ENCODE data around the gene COL1A2.

The COL1A2 gene

DNA sequence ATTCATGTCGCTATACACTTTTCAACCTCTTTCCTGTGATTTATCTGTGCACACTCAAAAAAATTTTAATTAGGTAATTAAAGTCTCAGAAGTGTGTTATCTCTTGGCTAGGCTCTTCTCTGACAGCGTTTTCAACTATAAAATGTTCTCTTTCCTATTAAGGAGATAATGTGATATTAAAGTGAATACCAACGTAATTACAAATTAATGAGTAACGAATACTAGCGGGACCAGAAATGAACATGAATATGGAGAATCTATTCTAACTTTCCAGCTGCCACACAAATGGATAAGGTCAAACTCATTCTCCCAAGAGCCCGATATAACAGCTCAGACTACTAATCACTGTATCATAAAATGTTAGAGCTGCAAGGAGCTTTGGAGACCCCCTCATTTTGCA, 12.0 kb downstream of the COL1A2 start:
- H3K4me1 ChIP-seq (ENCODE audit: control insufficient read depth, insufficient read depth, low read length, poor library complexity, severe bottlenecking) = no peaks in the 10 kb centered on the region
- H3K36me3 ChIP-seq (ENCODE audit: control insufficient read depth, insufficient read depth, low read length) = peaks cover 91% of the 10 kb centered on the region
- no peak overlapping the region for H3K27ac ChIP-seq (ENCODE audit: low read depth, low read length, severe bottlenecking)
- 95% methylated on average over 3 of the region's 6 CpGs; no CpG with 5 or more reads in 1 of the 2 experiments for WGBS, 2 experiments (ENCODE audit: insufficient coverage in 2 of 2)
- H3K9me3 ChIP-seq (ENCODE audit: control insufficient read depth, low read length) = no peaks in the 10 kb centered on the region
- H3K4me3 ChIP-seq (ENCODE audit: extremely low read depth, insufficient read depth, low read length, poor library complexity, severe bottlenecking) = no peak overlapping the region

DNA sequence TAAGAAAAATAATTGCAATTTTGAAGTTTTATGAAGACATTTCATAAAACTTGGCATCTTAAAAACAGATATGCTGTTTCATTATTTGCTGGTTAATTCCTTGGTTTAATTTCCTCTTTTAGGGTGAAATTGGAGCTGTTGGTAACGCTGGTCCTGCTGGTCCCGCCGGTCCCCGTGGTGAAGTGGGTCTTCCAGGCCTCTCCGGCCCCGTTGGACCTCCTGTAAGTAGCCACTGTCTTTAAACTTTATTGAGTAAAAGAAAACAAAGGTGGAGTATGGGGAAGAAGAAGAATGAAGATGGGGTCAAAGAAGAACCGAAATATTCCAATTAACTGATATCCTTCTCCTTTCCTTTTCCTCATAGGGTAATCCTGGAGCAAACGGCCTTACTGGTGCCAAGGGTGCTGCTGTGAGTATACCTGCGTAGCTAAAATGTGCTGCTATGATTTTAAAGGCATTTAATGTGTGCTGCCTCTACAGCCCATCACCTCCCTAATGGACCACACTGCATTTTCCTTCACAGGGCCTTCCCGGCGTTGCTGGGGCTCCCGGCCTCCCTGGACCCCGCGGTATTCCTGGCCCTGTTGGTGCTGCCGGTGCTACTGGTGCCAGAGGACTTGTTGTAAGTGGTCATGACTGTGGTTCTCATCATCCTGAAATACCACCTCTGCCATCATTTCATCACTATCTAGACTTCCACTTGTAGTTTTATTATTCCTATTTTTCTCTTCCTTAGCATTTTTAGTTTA, 14.7 kb downstream of the COL1A2 start:
- H3K36me3 ChIP-seq (ENCODE audit: control insufficient read depth, insufficient read depth, low read length) = peaks cover 96% of the 10 kb centered on the region
- no peak overlapping the region for H3K27ac ChIP-seq (ENCODE audit: low read depth, low read length, severe bottlenecking)
- 100% methylated on average over 3 to 5 of the region's 15 CpGs for WGBS, 2 experiments (ENCODE audit: insufficient coverage in 2 of 2)
- no peaks in the 10 kb centered on the region for H3K9me3 ChIP-seq (ENCODE audit: control insufficient read depth, low read length)
- H3K4me3 ChIP-seq (ENCODE audit: extremely low read depth, insufficient read depth, low read length, poor library complexity, severe bottlenecking) = no peak overlapping the region
- no peaks in the 10 kb centered on the region for H3K4me1 ChIP-seq (ENCODE audit: control insufficient read depth, insufficient read depth, low read length, poor library complexity, severe bottlenecking)

DNA sequence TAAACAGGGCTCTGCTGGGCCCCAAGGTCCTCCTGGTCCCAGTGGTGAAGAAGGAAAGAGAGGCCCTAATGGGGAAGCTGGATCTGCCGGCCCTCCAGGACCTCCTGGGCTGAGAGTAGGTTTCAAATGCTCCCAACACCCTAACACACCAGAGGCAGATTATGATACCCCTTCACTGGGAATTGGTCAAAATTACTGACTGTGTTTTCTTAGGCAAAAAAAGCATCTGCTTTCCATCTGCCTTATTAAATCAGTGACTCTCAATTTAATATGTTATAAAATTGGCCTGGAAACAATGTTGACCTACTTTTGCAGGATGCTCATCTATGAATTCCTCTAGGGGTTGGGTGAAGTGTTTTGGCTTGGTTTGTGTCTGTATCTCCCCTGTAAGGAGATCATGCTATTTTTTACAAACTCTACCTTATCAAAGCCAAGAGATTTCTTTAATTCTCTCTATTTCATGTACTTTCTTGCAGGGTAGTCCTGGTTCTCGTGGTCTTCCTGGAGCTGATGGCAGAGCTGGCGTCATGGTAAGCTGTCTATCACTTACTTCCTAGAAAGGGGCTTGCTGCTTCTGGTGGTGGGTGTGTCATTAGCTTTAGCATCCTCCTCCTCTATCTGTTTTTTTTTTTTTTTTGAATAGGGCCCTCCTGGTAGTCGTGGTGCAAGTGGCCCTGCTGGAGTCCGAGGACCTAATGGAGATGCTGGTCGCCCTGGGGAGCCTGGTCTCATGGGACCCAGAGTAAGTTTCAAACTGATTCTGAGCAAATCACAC, 15.9 kb downstream of the COL1A2 start:
- no peaks in the 10 kb centered on the region for H3K9me3 ChIP-seq (ENCODE audit: control insufficient read depth, low read length)
- WGBS, 2 experiments (ENCODE audit: insufficient coverage in 2 of 2) = 100% methylated on average over 1 of the region's 6 CpGs; no CpG with 5 or more reads in 1 of the 2 experiments

DNA sequence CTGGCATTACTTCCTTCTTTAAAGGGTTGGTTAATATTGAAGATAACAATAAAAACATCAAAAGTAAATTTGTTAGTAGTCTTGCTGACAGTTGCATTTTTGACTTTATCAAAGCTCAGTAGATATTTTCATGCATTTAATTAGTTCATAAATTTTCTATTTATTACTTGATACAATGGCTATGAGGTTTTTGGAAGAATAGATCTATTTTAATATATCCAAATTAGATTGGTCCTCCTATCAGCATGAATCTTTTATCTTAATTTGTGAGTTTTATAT, 16.4 kb downstream of the COL1A2 start:
- H3K4me1 ChIP-seq (ENCODE audit: control insufficient read depth, insufficient read depth, low read length, poor library complexity, severe bottlenecking) = no peaks in the 10 kb centered on the region
- no peaks in the 10 kb centered on the region for H3K9me3 ChIP-seq (ENCODE audit: control insufficient read depth, low read length)
- H3K27ac ChIP-seq (ENCODE audit: low read depth, low read length, severe bottlenecking) = no peak overlapping the region
- peaks cover 88% of the 10 kb centered on the region for H3K36me3 ChIP-seq (ENCODE audit: control insufficient read depth, insufficient read depth, low read length)
- H3K4me3 ChIP-seq (ENCODE audit: extremely low read depth, insufficient read depth, low read length, poor library complexity, severe bottlenecking) = no peak overlapping the region

More for the DNA sequence above, 15.9 kb downstream of the COL1A2 start:
- Histone ChIP-seq H3K4me1 (ENCODE audit: control insufficient read depth, insufficient read depth, low read length, poor library complexity, severe bottlenecking) (no peaks in the 10 kb centered on the region), H3K27ac (ENCODE audit: low read depth, low read length, severe bottlenecking) (no peak overlapping the region), H3K36me3 (ENCODE audit: control insufficient read depth, insufficient read depth, low read length) (peaks cover 91% of the 10 kb centered on the region), H3K4me3 (ENCODE audit: extremely low read depth, insufficient read depth, low read length, poor library complexity, severe bottlenecking) (no peak overlapping the region)

DNA sequence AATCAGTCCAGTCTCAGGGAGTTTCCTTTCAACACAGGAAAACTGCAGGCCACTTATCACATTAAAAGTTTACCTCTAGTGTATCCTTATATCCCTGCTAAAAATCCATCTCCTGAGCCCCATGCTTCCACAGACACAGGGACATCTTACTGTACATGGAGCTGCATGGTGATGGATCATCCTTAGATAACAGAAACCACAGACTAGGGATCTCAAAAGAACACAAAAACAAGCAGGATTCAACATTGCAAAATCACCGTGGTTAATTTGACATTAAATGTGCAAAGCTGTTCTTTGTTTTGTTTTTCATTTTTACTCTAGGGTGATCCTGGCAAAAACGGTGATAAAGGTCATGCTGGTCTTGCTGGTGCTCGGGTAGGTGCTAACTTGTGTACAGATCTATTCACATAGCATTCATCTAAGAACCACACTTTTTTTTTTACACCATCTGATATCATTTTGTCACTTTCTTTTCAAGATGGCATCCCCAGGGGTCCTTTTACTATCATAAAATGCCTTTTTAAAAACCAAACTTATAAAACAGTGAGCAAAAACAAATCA, 18.1 kb downstream of the COL1A2 start:
- 88% methylated on average over 3 of the region's 3 CpGs; no CpG with 5 or more reads in 1 of the 2 experiments for WGBS, 2 experiments (ENCODE audit: insufficient coverage in 2 of 2)
- peaks cover 88% of the 10 kb centered on the region for H3K36me3 ChIP-seq (ENCODE audit: control insufficient read depth, insufficient read depth, low read length)
- H3K4me1 ChIP-seq (ENCODE audit: control insufficient read depth, insufficient read depth, low read length, poor library complexity, severe bottlenecking) = no peaks in the 10 kb centered on the region
- H3K27ac ChIP-seq (ENCODE audit: low read depth, low read length, severe bottlenecking) = no peak overlapping the region
- H3K4me3 ChIP-seq (ENCODE audit: extremely low read depth, insufficient read depth, low read length, poor library complexity, severe bottlenecking) = no peak overlapping the region
- no peaks in the 10 kb centered on the region for H3K9me3 ChIP-seq (ENCODE audit: control insufficient read depth, low read length)

DNA sequence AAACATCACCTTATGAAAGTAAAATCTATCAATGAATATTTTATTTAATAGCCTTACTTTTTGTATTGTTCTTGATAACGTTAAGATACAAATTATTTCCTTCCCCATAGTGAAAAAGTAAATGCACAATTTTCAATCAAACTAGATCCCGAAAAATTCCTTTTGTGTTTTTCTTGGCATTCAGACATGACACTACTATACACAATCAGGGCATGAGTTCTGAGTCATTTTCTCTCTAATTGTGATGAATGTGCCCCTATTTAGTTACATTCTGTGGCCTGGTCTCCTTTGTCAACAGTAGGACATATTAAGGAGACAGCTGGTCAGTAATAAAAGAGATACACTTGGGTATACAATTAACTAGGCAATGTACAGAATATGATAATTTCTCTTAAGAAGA, 19.8 kb downstream of the COL1A2 start:
- H3K4me3 ChIP-seq (ENCODE audit: extremely low read depth, insufficient read depth, low read length, poor library complexity, severe bottlenecking) = no peak overlapping the region
- no peak overlapping the region for H3K27ac ChIP-seq (ENCODE audit: low read depth, low read length, severe bottlenecking)
- H3K36me3 ChIP-seq (ENCODE audit: control insufficient read depth, insufficient read depth, low read length) = peaks cover 86% of the 10 kb centered on the region
- no peaks in the 10 kb centered on the region for H3K9me3 ChIP-seq (ENCODE audit: control insufficient read depth, low read length)
- H3K4me1 ChIP-seq (ENCODE audit: control insufficient read depth, insufficient read depth, low read length, poor library complexity, severe bottlenecking) = no peaks in the 10 kb centered on the region
- WGBS, 2 experiments (ENCODE audit: insufficient coverage in 2 of 2) = no CpG with 5 or more reads among the region's 2 CpGs

DNA sequence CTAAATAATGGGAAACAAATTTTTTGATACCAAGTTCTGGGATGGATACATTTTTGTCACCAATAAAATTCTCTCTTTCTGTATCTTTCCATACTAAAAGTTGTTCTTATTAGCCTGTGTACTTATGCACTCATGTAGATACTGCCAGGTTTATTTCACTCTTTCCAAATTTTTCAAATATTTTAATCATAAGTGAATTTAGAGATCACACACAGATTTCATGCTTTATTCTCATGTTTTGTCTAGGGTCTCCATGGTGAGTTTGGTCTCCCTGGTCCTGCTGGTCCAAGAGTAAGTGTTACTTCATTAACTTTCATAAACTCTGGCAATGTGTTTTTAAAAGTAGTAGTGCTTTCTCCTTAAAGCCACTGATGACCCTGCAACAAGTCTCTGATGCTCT, 20.3 kb downstream of the COL1A2 start:
- Histone ChIP-seq H3K4me3 (ENCODE audit: extremely low read depth, insufficient read depth, low read length, poor library complexity, severe bottlenecking) (no peak overlapping the region), H3K9me3 (ENCODE audit: control insufficient read depth, low read length) (no peaks in the 10 kb centered on the region), H3K4me1 (ENCODE audit: control insufficient read depth, insufficient read depth, low read length, poor library complexity, severe bottlenecking) (no peaks in the 10 kb centered on the region), H3K27ac (ENCODE audit: low read depth, low read length, severe bottlenecking) (no peak overlapping the region), H3K36me3 (ENCODE audit: control insufficient read depth, insufficient read depth, low read length) (peaks cover 86% of the 10 kb centered on the region)

DNA sequence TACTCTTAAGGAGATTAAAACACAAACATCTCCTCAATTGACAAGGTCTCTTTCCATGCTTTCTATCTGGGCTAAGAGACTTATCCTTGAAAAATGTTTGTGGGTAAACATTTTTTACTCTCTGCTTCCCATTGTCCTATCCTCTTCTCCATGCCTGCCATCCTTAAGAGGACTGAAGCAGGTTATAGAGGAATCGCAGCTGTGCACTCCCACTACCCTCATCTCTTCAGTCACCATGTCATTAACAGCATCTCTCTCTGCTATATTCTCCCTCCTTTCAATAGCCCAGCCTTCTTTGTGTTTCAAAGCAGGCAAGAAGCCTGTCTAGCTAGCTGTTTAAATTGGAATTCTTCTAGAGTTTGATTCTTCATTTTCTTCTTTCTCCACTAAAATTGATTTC, 22.6 kb downstream of the COL1A2 start:
- no peak overlapping the region for H3K4me3 ChIP-seq (ENCODE audit: extremely low read depth, insufficient read depth, low read length, poor library complexity, severe bottlenecking)
- H3K9me3 ChIP-seq (ENCODE audit: control insufficient read depth, low read length) = no peaks in the 10 kb centered on the region
- no peaks in the 10 kb centered on the region for H3K4me1 ChIP-seq (ENCODE audit: control insufficient read depth, insufficient read depth, low read length, poor library complexity, severe bottlenecking)
- H3K27ac ChIP-seq (ENCODE audit: low read depth, low read length, severe bottlenecking) = no peak overlapping the region
- WGBS, 2 experiments (ENCODE audit: insufficient coverage in 2 of 2) = 80% methylated on average over 1 of the region's 1 CpG; no CpG with 5 or more reads in 1 of the 2 experiments
- H3K36me3 ChIP-seq (ENCODE audit: control insufficient read depth, insufficient read depth, low read length) = peaks cover 86% of the 10 kb centered on the region

DNA sequence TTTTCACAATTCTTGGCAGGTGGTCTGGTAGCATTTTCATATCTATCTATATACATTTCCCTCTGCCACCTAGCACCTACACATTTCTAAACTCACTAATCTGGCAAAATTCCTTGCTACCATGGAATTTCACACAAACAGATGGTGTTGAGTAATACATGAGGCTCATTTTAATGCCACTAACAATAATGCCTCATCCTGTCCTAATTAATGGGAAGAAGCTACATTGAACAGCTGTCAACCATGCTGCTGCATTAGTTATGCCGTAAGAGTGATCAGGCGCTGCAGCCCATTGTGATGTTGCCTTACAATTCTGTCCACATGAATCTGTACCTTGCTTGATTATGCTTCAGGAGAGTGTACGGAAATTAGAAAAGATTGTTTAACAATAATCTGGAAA, 23.2 kb downstream of the COL1A2 start:
- no peaks in the 10 kb centered on the region for H3K9me3 ChIP-seq (ENCODE audit: control insufficient read depth, low read length)
- no peaks in the 10 kb centered on the region for H3K4me1 ChIP-seq (ENCODE audit: control insufficient read depth, insufficient read depth, low read length, poor library complexity, severe bottlenecking)
- WGBS, 2 experiments (ENCODE audit: insufficient coverage in 2 of 2) = 86 to 100% methylated on average over 2 to 3 of the region's 3 CpGs
- no peak overlapping the region for H3K27ac ChIP-seq (ENCODE audit: low read depth, low read length, severe bottlenecking)
- peaks cover 86% of the 10 kb centered on the region for H3K36me3 ChIP-seq (ENCODE audit: control insufficient read depth, insufficient read depth, low read length)
- H3K4me3 ChIP-seq (ENCODE audit: extremely low read depth, insufficient read depth, low read length, poor library complexity, severe bottlenecking) = no peak overlapping the region

DNA sequence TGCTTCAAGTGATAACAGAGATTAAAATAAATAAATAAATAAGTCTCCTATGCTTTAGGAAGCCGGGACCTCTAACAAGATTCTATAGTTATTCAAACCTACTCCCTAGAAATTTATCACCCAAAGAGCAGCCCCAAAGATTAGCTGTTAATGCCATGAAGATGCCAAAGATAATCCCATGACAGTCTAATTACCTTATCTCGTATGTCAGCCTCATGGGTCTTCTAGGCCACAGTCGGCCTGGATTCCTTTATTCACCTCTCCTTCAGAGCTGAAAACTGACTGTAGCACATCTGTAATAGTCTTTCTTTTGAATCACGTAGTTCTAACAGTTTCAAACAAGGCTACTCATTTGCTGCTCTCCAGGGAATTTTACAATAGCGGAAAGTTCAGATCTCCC, 24.2 kb downstream of the COL1A2 start:
- H3K9me3 ChIP-seq (ENCODE audit: control insufficient read depth, low read length) = no peaks in the 10 kb centered on the region
- WGBS, 2 experiments (ENCODE audit: insufficient coverage in 2 of 2) = 85 to 92% methylated on average over 2 to 5 of the region's 5 CpGs
- H3K36me3 ChIP-seq (ENCODE audit: control insufficient read depth, insufficient read depth, low read length) = peaks cover 86% of the 10 kb centered on the region
- no peaks in the 10 kb centered on the region for H3K4me1 ChIP-seq (ENCODE audit: control insufficient read depth, insufficient read depth, low read length, poor library complexity, severe bottlenecking)
- H3K27ac ChIP-seq (ENCODE audit: low read depth, low read length, severe bottlenecking) = no peak overlapping the region
- H3K4me3 ChIP-seq (ENCODE audit: extremely low read depth, insufficient read depth, low read length, poor library complexity, severe bottlenecking) = no peak overlapping the region

DNA sequence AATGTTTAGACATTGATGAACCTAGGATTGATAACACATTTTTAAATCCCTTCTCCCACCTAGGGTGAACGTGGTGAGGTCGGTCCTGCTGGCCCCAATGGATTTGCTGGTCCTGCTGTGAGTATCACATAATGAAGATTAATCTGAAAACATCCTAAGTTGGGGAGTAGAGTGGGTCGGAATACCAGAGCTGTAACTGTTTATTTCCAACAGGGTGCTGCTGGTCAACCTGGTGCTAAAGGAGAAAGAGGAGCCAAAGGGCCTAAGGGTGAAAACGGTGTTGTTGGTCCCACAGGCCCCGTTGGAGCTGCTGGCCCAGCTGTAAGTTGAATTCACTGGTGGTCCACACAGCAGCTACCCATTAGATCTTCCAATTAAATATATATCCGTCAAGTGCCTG, 25.6 kb downstream of the COL1A2 start:
- Histone ChIP-seq H3K4me3 (ENCODE audit: extremely low read depth, insufficient read depth, low read length, poor library complexity, severe bottlenecking) (no peak overlapping the region), H3K9me3 (ENCODE audit: control insufficient read depth, low read length) (no peaks in the 10 kb centered on the region), H3K36me3 (ENCODE audit: control insufficient read depth, insufficient read depth, low read length) (peaks cover 88% of the 10 kb centered on the region), H3K27ac (ENCODE audit: low read depth, low read length, severe bottlenecking) (no peak overlapping the region), H3K4me1 (ENCODE audit: control insufficient read depth, insufficient read depth, low read length, poor library complexity, severe bottlenecking) (no peaks in the 10 kb centered on the region)
- 94 to 100% methylated on average over 2 of the region's 6 CpGs for WGBS, 2 experiments (ENCODE audit: insufficient coverage in 2 of 2)
